Measurements from ENCODE around the gene RNF141.

RNF141 gene

DNA sequence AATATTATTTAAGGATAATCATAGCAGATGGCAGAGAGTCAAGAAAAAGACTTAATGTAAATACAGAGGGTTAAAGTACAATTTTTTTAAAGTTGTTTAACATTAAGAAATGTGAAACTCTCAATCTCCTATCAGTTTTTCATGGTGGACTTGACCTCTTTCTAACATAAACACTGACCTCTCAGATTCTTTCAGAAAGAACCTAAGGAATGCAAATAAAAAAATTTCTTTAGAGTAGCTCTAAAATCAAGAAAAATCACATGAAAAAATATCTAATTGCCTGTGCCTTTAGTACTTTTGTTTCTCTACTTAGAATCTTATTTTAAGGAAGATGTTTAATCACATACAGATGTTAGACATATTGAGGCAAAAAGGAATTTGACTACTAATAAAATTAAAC lies 12.9 kb downstream of the RNF141 start:
- no peak for DNase-seq (ENCODE audit: low read depth)
- TF ChIP-seq, protein P1, sequence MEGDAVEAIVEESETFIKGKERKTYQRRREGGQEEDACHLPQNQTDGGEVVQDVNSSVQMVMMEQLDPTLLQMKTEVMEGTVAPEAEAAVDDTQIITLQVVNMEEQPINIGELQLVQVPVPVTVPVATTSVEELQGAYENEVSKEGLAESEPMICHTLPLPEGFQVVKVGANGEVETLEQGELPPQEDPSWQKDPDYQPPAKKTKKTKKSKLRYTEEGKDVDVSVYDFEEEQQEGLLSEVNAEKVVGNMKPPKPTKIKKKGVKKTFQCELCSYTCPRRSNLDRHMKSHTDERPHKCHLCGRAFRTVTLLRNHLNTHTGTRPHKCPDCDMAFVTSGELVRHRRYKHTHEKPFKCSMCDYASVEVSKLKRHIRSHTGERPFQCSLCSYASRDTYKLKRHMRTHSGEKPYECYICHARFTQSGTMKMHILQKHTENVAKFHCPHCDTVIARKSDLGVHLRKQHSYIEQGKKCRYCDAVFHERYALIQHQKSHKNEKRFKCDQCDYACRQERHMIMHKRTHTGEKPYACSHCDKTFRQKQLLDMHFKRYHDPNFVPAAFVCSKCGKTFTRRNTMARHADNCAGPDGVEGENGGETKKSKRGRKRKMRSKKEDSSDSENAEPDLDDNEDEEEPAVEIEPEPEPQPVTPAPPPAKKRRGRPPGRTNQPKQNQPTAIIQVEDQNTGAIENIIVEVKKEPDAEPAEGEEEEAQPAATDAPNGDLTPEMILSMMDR (conservative IDR thresholded peaks at IDR 0.05; ENCODE audit: low read depth, low read length): no peak
- no peak overlapping the region for H3K4me3 ChIP-seq (ENCODE audit: low read length)

DNA sequence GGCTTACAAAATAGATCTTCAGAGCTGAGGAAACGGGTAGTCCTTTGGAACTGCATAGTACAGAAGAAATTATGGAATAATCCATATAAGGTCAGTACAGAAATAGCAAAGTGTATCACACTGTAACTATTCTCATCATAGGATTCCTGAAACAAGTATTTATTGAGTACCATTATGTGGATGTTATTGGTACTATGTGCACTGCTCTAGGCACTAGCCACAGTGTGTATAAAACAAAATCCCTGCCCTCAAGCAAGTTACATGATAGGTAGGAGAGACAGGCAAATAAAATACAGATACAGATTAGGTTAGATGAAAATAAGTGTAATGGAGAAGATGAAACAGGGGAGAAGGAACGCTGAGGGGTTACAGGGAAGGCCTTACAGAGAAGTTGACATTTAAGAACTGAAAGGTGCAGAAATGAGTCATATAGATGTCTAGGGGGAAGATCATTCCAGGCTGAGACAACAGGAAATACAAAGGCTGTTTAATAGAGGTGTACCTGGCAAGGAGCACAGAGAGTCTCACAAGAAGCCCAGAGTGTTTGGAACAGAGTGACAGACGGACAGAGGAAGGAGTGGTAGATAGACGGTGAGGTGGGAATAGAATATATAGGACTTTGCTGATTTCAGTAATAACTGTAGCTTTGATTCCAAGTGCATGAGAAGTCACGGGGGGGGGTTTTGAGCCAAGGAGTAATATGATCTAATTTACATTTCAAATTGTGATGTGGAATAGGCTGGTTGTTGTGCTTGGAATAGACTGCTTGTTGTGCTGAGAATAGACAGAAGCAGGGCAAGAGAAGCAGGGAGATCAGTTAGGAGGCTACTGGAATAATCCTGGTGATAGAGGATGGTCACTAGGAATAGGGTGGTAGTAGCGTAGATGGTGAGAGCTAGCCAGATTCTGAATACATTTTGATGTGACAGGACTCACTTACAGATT lies 13.7 kb downstream of the RNF141 start:
- H3K4me3 ChIP-seq (ENCODE audit: low read length): no peak overlapping the region
- DNase-seq (ENCODE audit: low read depth): no peak
- TF ChIP-seq, protein P1 (conservative IDR thresholded peaks at IDR 0.05; ENCODE audit: low read depth, low read length): no peak

DNA sequence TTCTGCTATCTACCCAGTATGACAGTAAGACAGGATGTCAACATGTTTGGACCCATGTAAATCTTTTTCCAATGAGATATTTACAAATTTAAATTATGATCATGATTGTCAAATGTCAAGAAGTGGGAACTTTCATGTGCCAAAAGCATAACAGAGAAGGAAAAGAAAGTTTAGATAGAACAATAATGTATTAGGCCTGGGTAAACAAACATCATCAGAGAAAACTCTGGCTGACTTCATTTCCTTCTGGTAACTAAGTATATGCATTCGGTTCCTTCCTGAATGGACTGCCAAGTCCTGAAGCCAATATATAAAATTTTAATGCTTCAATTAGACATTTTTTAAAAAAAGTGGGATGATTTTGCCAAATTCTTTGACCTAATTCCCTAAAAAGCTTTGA lies 16.5 kb downstream of the RNF141 start:
- DNase-seq (ENCODE audit: low read depth): no peak
- TF ChIP-seq, protein P1 (conservative IDR thresholded peaks at IDR 0.05; ENCODE audit: low read depth, low read length): no peak
- H3K4me3 ChIP-seq (ENCODE audit: low read length): no peak overlapping the region

DNA sequence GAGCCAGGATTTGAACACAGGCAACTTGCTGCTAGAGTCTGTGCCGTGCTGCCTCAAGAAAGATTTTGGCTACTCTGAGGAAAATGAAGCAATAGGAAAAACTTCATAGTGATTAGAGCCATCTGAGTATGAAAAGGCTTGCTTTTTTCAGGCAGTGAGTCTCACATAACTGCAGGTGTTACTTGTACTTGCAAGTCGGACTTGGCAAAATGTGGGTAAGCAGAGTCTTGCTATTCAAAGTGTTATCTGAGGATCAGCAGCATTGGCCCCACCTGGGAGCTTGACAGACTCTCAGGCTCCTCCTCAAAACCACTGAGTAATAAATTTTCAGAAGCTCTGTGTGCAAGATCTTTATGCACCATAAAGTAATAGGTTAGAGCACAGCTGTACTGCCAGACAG lies 18.1 kb downstream of the RNF141 start:
- TF ChIP-seq, protein P1 (conservative IDR thresholded peaks at IDR 0.05; ENCODE audit: low read depth, low read length): no peak
- H3K4me3 ChIP-seq (ENCODE audit: low read length): no peak overlapping the region
- DNase-seq (ENCODE audit: low read depth): no peak

DNA sequence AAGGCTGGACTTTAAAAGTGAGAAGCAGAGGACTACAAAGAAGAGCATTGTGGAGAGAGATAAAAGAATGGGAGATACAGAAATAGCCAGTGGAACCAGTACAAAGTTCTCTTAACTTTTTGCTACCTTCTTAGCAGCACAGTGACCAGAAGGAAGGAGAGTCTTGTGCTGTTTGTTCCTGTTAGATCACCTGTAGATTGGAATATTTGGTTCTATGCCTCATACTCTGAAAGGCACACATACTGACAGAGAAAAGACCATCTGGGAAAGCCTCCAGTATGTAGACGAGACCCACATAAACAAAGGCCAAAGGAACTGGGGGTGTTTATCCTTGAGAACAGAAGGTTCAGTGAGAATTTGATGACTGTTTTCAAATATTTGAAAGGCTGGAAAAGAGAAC lies 18.7 kb downstream of the RNF141 start:
- no peak overlapping the region for H3K4me3 ChIP-seq (ENCODE audit: low read length)
- no peak for DNase-seq (ENCODE audit: low read depth)
- TF ChIP-seq, protein P1 (conservative IDR thresholded peaks at IDR 0.05; ENCODE audit: low read depth, low read length): no peak

DNA sequence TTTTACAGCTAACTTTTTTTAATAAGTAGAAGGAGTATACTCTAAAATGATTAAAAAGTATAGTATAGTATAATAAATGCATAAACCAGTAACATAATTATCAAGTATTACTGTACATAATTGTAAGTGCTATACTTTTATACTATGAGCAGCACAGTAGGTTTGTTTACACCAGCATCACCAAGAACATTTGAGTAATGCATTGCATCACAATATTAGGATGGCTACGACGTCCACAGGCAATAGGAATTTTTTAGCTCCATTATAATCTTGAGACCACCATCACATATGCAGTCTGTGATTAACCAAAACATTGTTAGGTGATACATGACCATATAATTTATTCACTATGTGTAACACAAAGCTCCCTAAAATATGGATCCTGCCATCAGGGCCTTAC lies 20.4 kb downstream of the RNF141 start:
- DNase-seq (ENCODE audit: low read depth): no peak
- no peak overlapping the region for H3K4me3 ChIP-seq (ENCODE audit: low read length)
- TF ChIP-seq, protein P1 (conservative IDR thresholded peaks at IDR 0.05; ENCODE audit: low read depth, low read length): no peak

DNA sequence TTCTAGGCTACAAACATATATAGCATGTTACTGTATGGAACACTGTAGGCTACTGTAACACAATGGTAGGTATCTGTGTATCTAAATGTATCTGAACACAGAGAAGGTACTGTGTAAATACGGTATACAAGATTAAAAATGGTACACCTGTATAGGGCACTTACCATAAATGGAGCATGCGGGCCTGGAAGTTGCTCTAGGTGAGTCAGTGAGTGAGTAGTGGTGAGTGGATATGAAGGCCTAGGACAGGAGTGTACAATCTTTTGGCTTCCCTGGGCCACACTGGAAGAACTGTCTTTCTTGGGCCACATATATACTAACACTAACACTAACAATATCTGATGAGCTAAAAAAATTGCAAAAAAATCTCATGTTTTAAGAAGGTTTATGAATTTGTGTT lies 21.4 kb downstream of the RNF141 start:
- no peak for DNase-seq (ENCODE audit: low read depth)
- H3K4me3 ChIP-seq (ENCODE audit: low read length): no peak overlapping the region
- TF ChIP-seq, protein P1 (conservative IDR thresholded peaks at IDR 0.05; ENCODE audit: low read depth, low read length): no peak
